ENCODE results near the gene COL5A1. TPM values are rescaled to one million over a fixed set of nuclear protein-coding genes. Genes with fewer than 3 reads are reported as not detected.

The COL5A1 gene
- total RNA-seq, 1 experiment from 2014 or later, result 9.5 TPM

GRCh38 chr9:134676361-134676760 lies 34.8 kb downstream of the COL5A1 start:
- Mint-ChIP-seq H3K36me3 (ENCODE audit: insufficient read depth in 1 of 3, low read depth in 3 of 3) (peaks cover 0 to 3% (median 0%) of the 10 kb centered on the region in 3 experiments; a peak in 2 of 7 replicates), H3K27me3 (ENCODE audit: low read depth) (no peaks in the 10 kb centered on the region; the same call in 1 of the 2 replicates), H3K4me3 (no peak overlapping the region), H3K9me3 (peaks cover 5 to 10% of the 10 kb centered on the region in 2 experiments; a peak in 4 of 5 replicates), H3K27ac (no peak overlapping the region), H3K4me1 (peaks cover 14% of the 10 kb centered on the region in 2 experiments)
- Histone ChIP-seq H3K23ac (ENCODE audit: insufficient read length, low read depth, low read length) (no peak overlapping the region), H3K9ac (ENCODE audit: extremely low read depth, insufficient read length, low read length) (no peak overlapping the region), H3K18ac (ENCODE audit: insufficient read length, low read depth, low read length) (no peak overlapping the region), H2BK12ac (ENCODE audit: insufficient read length, low read depth, low read length) (no peak overlapping the region), H3K23me2 (ENCODE audit: insufficient read length, low read depth, low read length, poor library complexity, severe bottlenecking) (no peaks in the 10 kb centered on the region), H3K27ac (ENCODE audit: insufficient read length, low read depth, low read length) (no peak overlapping the region), H2BK120ac (ENCODE audit: low read depth, low read length, poor library complexity, severe bottlenecking) (no peak overlapping the region), H2AFZ (ENCODE audit: low read length) (no peak overlapping the region), H3K4me1 (ENCODE audit: insufficient read depth, low read length) (no peaks in the 10 kb centered on the region), H2AK5ac (ENCODE audit: insufficient read length, low read length) (no peak overlapping the region), H3K27me3 (ENCODE audit: insufficient read depth, low read length) (no peaks in the 10 kb centered on the region), H3K14ac (ENCODE audit: insufficient read depth, low read length) (no peak overlapping the region), H3K56ac (ENCODE audit: insufficient read length, low read depth, low read length) (no peak overlapping the region), H2BK20ac (ENCODE audit: low read depth, low read length, poor library complexity, severe bottlenecking) (no peak overlapping the region), H2BK5ac (ENCODE audit: insufficient read length, low read length) (no peak overlapping the region), H3K9me3 (ENCODE audit: control insufficient read depth, low read depth, low read length) (no peaks in the 10 kb centered on the region), H3K79me2 (ENCODE audit: insufficient read depth, low read length) (no peaks in the 10 kb centered on the region), H3K4ac (ENCODE audit: low read depth, low read length) (no peak overlapping the region), H2BK15ac (ENCODE audit: low read depth, low read length) (no peak overlapping the region), H4K20me1 (ENCODE audit: control insufficient read depth, insufficient read depth, insufficient read length) (no peaks in the 10 kb centered on the region), H3K4me2 (ENCODE audit: insufficient read depth, insufficient read length, low read length) (no peak overlapping the region), H3K79me1 (ENCODE audit: insufficient read depth, low read depth, low read length, poor library complexity, severe bottlenecking) (no peaks in the 10 kb centered on the region), H4K5ac (ENCODE audit: insufficient read length, low read depth, low read length) (no peak overlapping the region), H3T11ph (ENCODE audit: low read length) (no peak overlapping the region), H4K8ac (replicated peaks; ENCODE audit: insufficient read length, low read depth, low read length) (no peak overlapping the region), H4K91ac (ENCODE audit: insufficient read length, low read depth, low read length) (no peak overlapping the region)
- no peak for DNase-seq
- TF ChIP-seq CTCF (conservative IDR thresholded peaks at IDR 0.05), result no peak
- no CpG with 5 or more reads among the region's 5 CpGs for WGBS (ENCODE audit: extremely low coverage, insufficient read length, low lambda C conversion rate)
